Measurements from ENCODE around the gene HTR3D. TPM values are rescaled to one million over a fixed set of nuclear protein-coding genes. Genes with fewer than 3 reads are reported as not detected.

Gene HTR3D
- total RNA-seq, 6 experiments from 2014 or later = not detected

- Mint-ChIP-seq H3K27ac (no peak overlapping the region), H3K36me3 (ENCODE audit: low read depth) (peaks cover 9% of the 10 kb centered on the region), H3K4me1 (ENCODE audit: low read depth) (peaks cover 17% of the 10 kb centered on the region), H3K27me3 (ENCODE audit: insufficient read depth) (no peaks in the 10 kb centered on the region; the same call in none of the 2 replicates), H3K4me3 (no peak overlapping the region), H3K9me3 (peaks cover 11% of the 10 kb centered on the region)
- DNase-seq = no peak
- TF ChIP-seq CTCF (IDR thresholded peaks at IDR 0.05) = no peak
Observed at GRCh38 chr3:184082465-184082864, 50.9 kb downstream of the HTR3D start.

GRCh38 chr3:184085389-184085852 is 53.9 kb downstream of the HTR3D start:
- peak; percentile 10 for DNase-seq
- Mint-ChIP-seq H3K4me1 (ENCODE audit: low read depth) (peaks cover 9% of the 10 kb centered on the region), H3K27me3 (ENCODE audit: insufficient read depth) (no peaks in the 10 kb centered on the region; the same call in 1 of the 2 replicates), H3K9me3 (peaks cover 11% of the 10 kb centered on the region), H3K27ac (no peak overlapping the region), H3K4me3 (no peak overlapping the region), H3K36me3 (ENCODE audit: low read depth) (peaks cover 9% of the 10 kb centered on the region)
- no peak for TF ChIP-seq CTCF (IDR thresholded peaks at IDR 0.05)

Other genes with a start within 250 kb of the HTR3D start
- 1 to 10 TPM; 2.9 to 4.1 (median 3.7) TPM for gene MAP6D1, start 206.2 kb upstream of the HTR3D start, total RNA-seq (2021; fragmentation: NEBNext Ultra II Directional; extraction: Animal tissue kit (Norgen Biotek cat#: 25700))
- gene PARL, start 146.9 kb upstream of the HTR3D start, total RNA-seq (2021; fragmentation: NEBNext Ultra II Directional; extraction: Animal tissue kit (Norgen Biotek cat#: 25700)) = 10 to 100 TPM; 64.7 to 82.5 (median 81.4) TPM
- 10 to 100 TPM; 16.6 to 19.6 (median 17.4) TPM for gene ABCC5, start 13.9 kb upstream of the HTR3D start, total RNA-seq (2021; fragmentation: NEBNext Ultra II Directional; extraction: Animal tissue kit (Norgen Biotek cat#: 25700))
- gene HTR3C, start 21.3 kb downstream of the HTR3D start, total RNA-seq (2021; fragmentation: NEBNext Ultra II Directional; extraction: Animal tissue kit (Norgen Biotek cat#: 25700)) = not detected
- gene HTR3E, start 65.3 kb downstream of the HTR3D start, total RNA-seq (2021; fragmentation: NEBNext Ultra II Directional; extraction: Animal tissue kit (Norgen Biotek cat#: 25700)) = not detected
- gene EIF2B5, start 103.6 kb downstream of the HTR3D start, total RNA-seq (2021; fragmentation: NEBNext Ultra II Directional; extraction: Animal tissue kit (Norgen Biotek cat#: 25700)) = 10 to 100 TPM; 27.5 to 33.1 (median 31.4) TPM
- 10 to 100 TPM; 59.2 to 73.5 (median 64.9) TPM for gene DVL3, start 123.6 kb downstream of the HTR3D start, total RNA-seq (2021; fragmentation: NEBNext Ultra II Directional; extraction: Animal tissue kit (Norgen Biotek cat#: 25700))
- 100 to 1,000 TPM; 796 to 849 (median 832) TPM for gene AP2M1, start 143.1 kb downstream of the HTR3D start, total RNA-seq (2021; fragmentation: NEBNext Ultra II Directional; extraction: Animal tissue kit (Norgen Biotek cat#: 25700))
- 10 to 100 TPM; 53.3 to 70.9 (median 63.4) TPM for gene ABCF3, start 154.5 kb downstream of the HTR3D start, total RNA-seq (2021; fragmentation: NEBNext Ultra II Directional; extraction: Animal tissue kit (Norgen Biotek cat#: 25700))
- gene VWA5B2, start 197.8 kb downstream of the HTR3D start, total RNA-seq (2021; fragmentation: NEBNext Ultra II Directional; extraction: Animal tissue kit (Norgen Biotek cat#: 25700)) = not detected
- gene ALG3, start 217.2 kb downstream of the HTR3D start, total RNA-seq (2021; fragmentation: NEBNext Ultra II Directional; extraction: Animal tissue kit (Norgen Biotek cat#: 25700)) = 10 to 100 TPM; 60.0 to 75.3 (median 69.5) TPM
- 1 to 10 TPM; 3.3 to 4.8 (median 3.7) TPM for gene EEF1AKMT4, start 217.9 kb downstream of the HTR3D start, total RNA-seq (2021; fragmentation: NEBNext Ultra II Directional; extraction: Animal tissue kit (Norgen Biotek cat#: 25700))
- gene CAMK2N2, start 229.8 kb downstream of the HTR3D start, total RNA-seq (2021; fragmentation: NEBNext Ultra II Directional; extraction: Animal tissue kit (Norgen Biotek cat#: 25700)) = 1 to 10 TPM; 2.7 to 6.0 (median 3.4) TPM
- gene ECE2, start 244.3 kb downstream of the HTR3D start, total RNA-seq (2021; fragmentation: NEBNext Ultra II Directional; extraction: Animal tissue kit (Norgen Biotek cat#: 25700)) = not detected

Measured in HFFc6 (cell line).